HepG2 (cell line): Measurements from ENCODE around the gene COA4. TPM values are rescaled to one million over a fixed set of nuclear protein-coding genes. Genes with fewer than 3 reads are reported as not detected.

ENCODE experiments used
- ATF7 ChIP-seq, 2 experiments: fragments of 450-650 bp in 1 of 2; sonication (generic) in 1 of 2; formaldehyde crosslinking in 1 of 2; IDR thresholded peaks; 2 replicates each; pipeline versions ENCODE4 v1.4.0 to v1.6.1; 2016 to 2020; ENCODE audit warnings: antibody characterized with exemption in 1 of 2, mild to moderate bottlenecking in 1 of 2, missing genetic modification reagents in 1 of 2
- CCDC6 ChIP-seq: sonication (generic); formaldehyde crosslinking; IDR thresholded peaks from 2 replicates; pipeline ENCODE4 v1.8.1; 2022; ENCODE audit warnings: mild to moderate bottlenecking, missing genetic modification reagents, moderate library complexity
- ELF3 ChIP-seq: IDR thresholded peaks from 2 replicates; pipeline ENCODE4 v1.6.1; 2016; ENCODE audit warnings: missing genetic modification reagents, missing compliant biosample characterization
- IKZF4 ChIP-seq: sonication (generic); formaldehyde crosslinking; IDR thresholded peaks from 2 replicates; pipeline ENCODE4 v1.5.1; 2020; ENCODE audit warnings: borderline replicate concordance, mild to moderate bottlenecking, low read depth, missing genetic modification reagents; ENCODE audit errors: not compliant biosample characterization
- MED1 ChIP-seq: sonication (generic); formaldehyde crosslinking; IDR thresholded peaks from 2 replicates; pipeline ENCODE4 v1.4.0; 2020; ENCODE audit warnings: missing genetic modification reagents
- MTF2 ChIP-seq: sonication (generic); formaldehyde crosslinking; IDR thresholded peaks from 2 replicates; pipeline ENCODE4 v1.5.0; 2020; ENCODE audit warnings: missing genetic modification reagents, borderline replicate concordance
- PHF8 ChIP-seq: sonication (generic); formaldehyde crosslinking; IDR thresholded peaks from 2 replicates; pipeline ENCODE4 v1.5.0; 2020; ENCODE audit warnings: missing genetic modification reagents
- RELA ChIP-seq: sonication (generic); formaldehyde crosslinking; IDR thresholded peaks from 2 replicates; pipeline ENCODE4 v1.4.0; 2020; ENCODE audit warnings: missing genetic modification reagents
- RFX3 ChIP-seq: IDR thresholded peaks from 2 replicates; pipeline ENCODE4 v1.6.1; 2016; ENCODE audit warnings: missing biosample characterization, missing genetic modification reagents
- SSRP1 ChIP-seq: IDR thresholded peaks from 2 replicates; pipeline ENCODE4 v1.6.1; 2016; ENCODE audit warnings: control low read depth
- U2AF1 ChIP-seq: fragments of 200-400 bp; formaldehyde crosslinking; optimal IDR thresholded peaks from 2 replicates; pipeline ENCODE3; 2017; ENCODE audit warnings: mild to moderate bottlenecking, low read depth, low read length
- ZNF383 ChIP-seq: sonication (generic); formaldehyde crosslinking; IDR thresholded peaks from 2 replicates; pipeline ENCODE4 v1.4.0; 2020; ENCODE audit warnings: missing genetic modification reagents, mild to moderate bottlenecking, borderline replicate concordance
- ZNF501 ChIP-seq: sonication (generic); formaldehyde crosslinking; IDR thresholded peaks from 2 replicates; pipeline ENCODE4 v1.5.1; 2020; ENCODE audit warnings: mild to moderate bottlenecking, moderate library complexity, missing genetic modification reagents
- ZNF552 ChIP-seq: sonication (generic); formaldehyde crosslinking; IDR thresholded peaks from 2 replicates; pipeline ENCODE4 v1.9.0; 2022; ENCODE audit warnings: missing genetic modification reagents, mild to moderate bottlenecking, borderline replicate concordance
- ZNF564 ChIP-seq: sonication (generic); formaldehyde crosslinking; IDR thresholded peaks from 2 replicates; pipeline ENCODE4 v1.8.1; 2023; ENCODE audit warnings: mild to moderate bottlenecking, missing genetic modification reagents
- ZZZ3 ChIP-seq: sonication (generic); formaldehyde crosslinking; IDR thresholded peaks from 2 replicates; pipeline ENCODE4 v1.4.0; 2020; ENCODE audit warnings: missing genetic modification reagents, mild to moderate bottlenecking, borderline replicate concordance
- polyA plus RNA-seq, 8 experiments: library from polyadenylated mRNA; depleted of rRNA in 3 of 8; stranded (reverse) in 7 of 8; unstranded in 1 of 8; fragments of >200 nt; fragmentation: Illumina TruSeq in 4 of 8; extraction: Trizol in 4 of 8; gene quantifications; 2 replicates each; pipeline versions ENCODE4 v1.2.1 to v1.2.3, GENCODE V29; 2011 to 2016; ENCODE audit warnings: low read depth in 4 of 8, missing spikeins in 1 of 8, mixed read lengths in 1 of 8; ENCODE audit not compliant: insufficient read depth in 1 of 8
- total RNA-seq, 5 experiments: library from RNA; depleted of rRNA; stranded (reverse); fragments of >200 nt; fragmentation: Illumina TruSeq; extraction: Trizol; gene quantifications; 2 replicates each; pipeline ENCODE4 v1.2.3, GENCODE V29; 2016; ENCODE audit warnings: low read depth in 1 of 5
- TF ChIP-seq, protein P1 (sequence below): fragments of 450-650 bp; IDR thresholded peaks from 2 replicates; pipeline ENCODE4 v1.6.1; 2017; ENCODE audit warnings: mild to moderate bottlenecking
- TF ChIP-seq, protein P2 (sequence below): sonication (generic); formaldehyde crosslinking; IDR thresholded peaks from 2 replicates; pipeline ENCODE4 v1.4.0; 2020; ENCODE audit warnings: missing genetic modification reagents
- TF ChIP-seq, protein P3 (sequence below): sonication (generic); formaldehyde crosslinking; conservative IDR thresholded peaks from 2 replicates; pipeline ENCODE4 v1.4.0; 2020; ENCODE audit warnings: missing genetic modification reagents
- TF ChIP-seq, protein P4 (sequence below): sonication (generic); formaldehyde crosslinking; IDR thresholded peaks from 2 replicates; pipeline ENCODE4 v1.5.1; 2020; ENCODE audit warnings: missing genetic modification reagents, mild to moderate bottlenecking, borderline replicate concordance

Gene COA4
- total and polyA plus RNA-seq, 2 of the 13 experiments (the other 11 are each of a cell fraction or from before 2014, with no cell fraction given): 107 to 109 TPM

DNA sequence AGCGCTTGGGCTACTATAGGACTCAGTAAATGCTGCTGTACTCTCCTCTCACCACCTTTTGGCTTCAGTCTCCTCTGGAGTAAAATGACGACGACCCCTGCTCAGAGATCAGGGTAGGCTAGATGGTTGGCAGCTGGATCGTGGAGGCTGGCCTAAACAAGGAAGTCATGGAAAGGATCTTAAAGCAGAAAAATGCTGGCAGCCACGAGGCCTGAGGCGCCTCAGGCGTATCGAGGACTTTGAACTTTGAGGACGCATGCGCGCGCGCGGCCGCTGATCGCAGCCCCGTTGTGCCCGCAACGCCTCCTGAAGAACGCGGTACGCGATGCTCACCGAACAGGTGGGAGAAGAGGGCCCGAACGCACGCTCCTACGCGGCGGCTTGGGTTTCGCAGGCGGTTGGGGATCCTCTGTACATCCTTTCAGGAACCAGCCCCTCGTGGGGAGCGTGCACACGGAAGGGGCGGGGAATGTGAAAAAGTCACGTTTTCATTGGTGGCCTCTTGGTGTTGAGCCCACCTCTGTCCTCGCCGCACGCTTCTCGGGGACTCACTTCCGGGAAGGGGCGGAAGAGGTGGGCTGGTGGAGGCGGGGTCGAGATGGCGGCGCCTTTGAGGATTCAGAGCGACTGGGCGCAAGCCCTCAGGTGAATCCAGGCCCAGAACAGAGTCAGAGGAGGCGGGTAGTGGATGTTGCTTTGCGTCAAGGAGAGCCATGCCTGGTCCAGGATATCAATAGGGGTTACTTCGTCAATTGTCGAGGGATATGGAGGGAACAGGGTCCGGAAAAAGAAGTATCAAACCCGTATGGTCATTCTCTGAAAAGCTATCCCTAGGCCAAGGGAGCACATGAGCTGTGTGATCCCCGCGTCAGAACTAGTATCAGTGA, at the start of gene COA4, which contains the start of gene PAAF1 (continued):
- TF ChIP-seq, protein P1, sequence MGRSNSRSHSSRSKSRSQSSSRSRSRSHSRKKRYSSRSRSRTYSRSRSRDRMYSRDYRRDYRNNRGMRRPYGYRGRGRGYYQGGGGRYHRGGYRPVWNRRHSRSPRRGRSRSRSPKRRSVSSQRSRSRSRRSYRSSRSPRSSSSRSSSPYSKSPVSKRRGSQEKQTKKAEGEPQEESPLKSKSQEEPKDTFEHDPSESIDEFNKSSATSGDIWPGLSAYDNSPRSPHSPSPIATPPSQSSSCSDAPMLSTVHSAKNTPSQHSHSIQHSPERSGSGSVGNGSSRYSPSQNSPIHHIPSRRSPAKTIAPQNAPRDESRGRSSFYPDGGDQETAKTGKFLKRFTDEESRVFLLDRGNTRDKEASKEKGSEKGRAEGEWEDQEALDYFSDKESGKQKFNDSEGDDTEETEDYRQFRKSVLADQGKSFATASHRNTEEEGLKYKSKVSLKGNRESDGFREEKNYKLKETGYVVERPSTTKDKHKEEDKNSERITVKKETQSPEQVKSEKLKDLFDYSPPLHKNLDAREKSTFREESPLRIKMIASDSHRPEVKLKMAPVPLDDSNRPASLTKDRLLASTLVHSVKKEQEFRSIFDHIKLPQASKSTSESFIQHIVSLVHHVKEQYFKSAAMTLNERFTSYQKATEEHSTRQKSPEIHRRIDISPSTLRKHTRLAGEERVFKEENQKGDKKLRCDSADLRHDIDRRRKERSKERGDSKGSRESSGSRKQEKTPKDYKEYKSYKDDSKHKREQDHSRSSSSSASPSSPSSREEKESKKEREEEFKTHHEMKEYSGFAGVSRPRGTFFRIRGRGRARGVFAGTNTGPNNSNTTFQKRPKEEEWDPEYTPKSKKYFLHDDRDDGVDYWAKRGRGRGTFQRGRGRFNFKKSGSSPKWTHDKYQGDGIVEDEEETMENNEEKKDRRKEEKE: no peak
- TF ChIP-seq ZNF564 (peak; percentile 90; the same call in 1 of the 2 replicates), ZNF552 (CRISPR knock-in tag) (peak; percentile 99), ZNF383 (no peak), MTF2 (no peak), ELF3 (CRISPR knock-in tag) (peak; percentile 90), RELA (CRISPR knock-in tag) (peak; percentile 38; the same call in 1 of the 2 replicates), SSRP1 (CRISPR knock-in tag) (0 out of 2 replicates have a peak, but pooled peaks have one; percentile 75), U2AF1 (peak; percentile 72), PHF8 (CRISPR knock-in tag) (peak; percentile 91), ZNF501 (CRISPR knock-in tag) (peak; percentile 86), ATF7 (IDR thresholded peaks at IDR 0.05) (no peak), ATF7 (CRISPR knock-in tag; IDR thresholded peaks at IDR 0.05) (peak; percentile 33; the same call in 1 of the 2 replicates), CCDC6 (CRISPR knock-in tag) (peak; percentile 83; the same call in 1 of the 2 replicates), MED1 (CRISPR knock-in tag) (peak; percentile 54), IKZF4 (CRISPR knock-in tag) (peak; percentile 65), RFX3 (CRISPR knock-in tag) (no peak), ZZZ3 (CRISPR knock-in tag) (no peak; the same call in 1 of the 2 replicates)
- TF ChIP-seq, protein P2, sequence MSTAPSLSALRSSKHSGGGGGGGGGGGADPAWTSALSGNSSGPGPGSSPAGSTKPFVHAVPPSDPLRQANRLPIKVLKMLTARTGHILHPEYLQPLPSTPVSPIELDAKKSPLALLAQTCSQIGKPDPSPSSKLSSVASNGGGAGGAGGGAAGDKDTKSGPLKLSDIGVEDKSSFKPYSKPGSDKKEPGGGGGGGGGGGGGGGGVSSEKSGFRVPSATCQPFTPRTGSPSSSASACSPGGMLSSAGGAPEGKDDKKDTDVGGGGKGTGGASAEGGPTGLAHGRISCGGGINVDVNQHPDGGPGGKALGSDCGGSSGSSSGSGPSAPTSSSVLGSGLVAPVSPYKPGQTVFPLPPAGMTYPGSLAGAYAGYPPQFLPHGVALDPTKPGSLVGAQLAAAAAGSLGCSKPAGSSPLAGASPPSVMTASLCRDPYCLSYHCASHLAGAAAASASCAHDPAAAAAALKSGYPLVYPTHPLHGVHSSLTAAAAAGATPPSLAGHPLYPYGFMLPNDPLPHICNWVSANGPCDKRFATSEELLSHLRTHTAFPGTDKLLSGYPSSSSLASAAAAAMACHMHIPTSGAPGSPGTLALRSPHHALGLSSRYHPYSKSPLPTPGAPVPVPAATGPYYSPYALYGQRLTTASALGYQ: no peak
- TF ChIP-seq, protein P3, sequence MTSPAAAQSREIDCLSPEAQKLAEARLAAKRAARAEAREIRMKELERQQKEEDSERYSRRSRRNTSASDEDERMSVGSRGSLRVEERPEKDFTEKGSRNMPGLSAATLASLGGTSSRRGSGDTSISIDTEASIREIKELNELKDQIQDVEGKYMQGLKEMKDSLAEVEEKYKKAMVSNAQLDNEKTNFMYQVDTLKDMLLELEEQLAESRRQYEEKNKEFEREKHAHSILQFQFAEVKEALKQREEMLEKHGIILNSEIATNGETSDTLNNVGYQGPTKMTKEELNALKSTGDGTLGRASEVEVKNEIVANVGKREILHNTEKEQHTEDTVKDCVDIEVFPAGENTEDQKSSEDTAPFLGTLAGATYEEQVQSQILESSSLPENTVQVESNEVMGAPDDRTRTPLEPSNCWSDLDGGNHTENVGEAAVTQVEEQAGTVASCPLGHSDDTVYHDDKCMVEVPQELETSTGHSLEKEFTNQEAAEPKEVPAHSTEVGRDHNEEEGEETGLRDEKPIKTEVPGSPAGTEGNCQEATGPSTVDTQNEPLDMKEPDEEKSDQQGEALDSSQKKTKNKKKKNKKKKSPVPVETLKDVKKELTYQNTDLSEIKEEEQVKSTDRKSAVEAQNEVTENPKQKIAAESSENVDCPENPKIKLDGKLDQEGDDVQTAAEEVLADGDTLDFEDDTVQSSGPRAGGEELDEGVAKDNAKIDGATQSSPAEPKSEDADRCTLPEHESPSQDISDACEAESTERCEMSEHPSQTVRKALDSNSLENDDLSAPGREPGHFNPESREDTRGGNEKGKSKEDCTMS (CRISPR knock-in tag): no peak
- TF ChIP-seq, protein P4, sequence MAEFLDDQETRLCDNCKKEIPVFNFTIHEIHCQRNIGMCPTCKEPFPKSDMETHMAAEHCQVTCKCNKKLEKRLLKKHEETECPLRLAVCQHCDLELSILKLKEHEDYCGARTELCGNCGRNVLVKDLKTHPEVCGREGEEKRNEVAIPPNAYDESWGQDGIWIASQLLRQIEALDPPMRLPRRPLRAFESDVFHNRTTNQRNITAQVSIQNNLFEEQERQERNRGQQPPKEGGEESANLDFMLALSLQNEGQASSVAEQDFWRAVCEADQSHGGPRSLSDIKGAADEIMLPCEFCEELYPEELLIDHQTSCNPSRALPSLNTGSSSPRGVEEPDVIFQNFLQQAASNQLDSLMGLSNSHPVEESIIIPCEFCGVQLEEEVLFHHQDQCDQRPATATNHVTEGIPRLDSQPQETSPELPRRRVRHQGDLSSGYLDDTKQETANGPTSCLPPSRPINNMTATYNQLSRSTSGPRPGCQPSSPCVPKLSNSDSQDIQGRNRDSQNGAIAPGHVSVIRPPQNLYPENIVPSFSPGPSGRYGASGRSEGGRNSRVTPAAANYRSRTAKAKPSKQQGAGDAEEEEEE (CRISPR knock-in tag): no peak; the same call in 1 of the 2 replicates
